22Rv1 (cell line): ENCODE data around the gene TMEM50B.

Experiments
- ZFX ChIP-seq: fragments of 450-650 bp; IDR thresholded peaks from 2 replicates; pipeline ENCODE4 v1.6.1; 2017; ENCODE audit warnings: antibody characterized with exemption, borderline replicate concordance
- TF ChIP-seq, protein P1 (sequence below): fragments of 450-650 bp; IDR thresholded peaks from 2 replicates; pipeline ENCODE4 v1.5.1; 2017; ENCODE audit warnings: mild to moderate bottlenecking

DNA sequence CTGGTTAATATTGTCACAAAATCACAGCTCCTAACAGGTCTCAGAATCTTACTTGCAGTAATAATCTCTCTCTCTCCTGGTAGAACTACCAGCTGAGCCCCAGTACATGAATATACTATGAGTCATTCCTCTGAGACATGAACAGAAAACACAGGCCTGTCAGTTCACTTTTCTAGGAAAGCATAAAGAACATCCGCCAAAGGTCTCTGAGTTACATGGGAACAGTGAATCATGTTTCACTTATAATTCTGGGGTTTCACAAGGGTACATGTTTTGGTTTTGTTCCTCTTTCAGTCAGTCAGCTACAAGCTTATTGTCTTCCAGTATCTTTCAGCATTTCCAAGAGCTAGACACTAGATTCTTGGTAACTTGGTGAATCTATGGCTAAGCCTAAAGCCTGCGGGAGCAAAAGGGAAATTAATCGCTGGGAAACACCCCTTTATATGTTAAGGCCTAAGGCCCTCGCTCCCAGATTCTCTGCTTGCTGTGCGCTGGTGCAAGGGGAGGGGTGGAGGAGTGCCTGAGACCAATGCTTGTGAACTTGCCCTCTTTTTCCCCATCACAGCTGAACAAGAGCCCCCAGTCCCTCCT lies 44.9 kb downstream of the TMEM50B start:
- TF ChIP-seq, protein P1, sequence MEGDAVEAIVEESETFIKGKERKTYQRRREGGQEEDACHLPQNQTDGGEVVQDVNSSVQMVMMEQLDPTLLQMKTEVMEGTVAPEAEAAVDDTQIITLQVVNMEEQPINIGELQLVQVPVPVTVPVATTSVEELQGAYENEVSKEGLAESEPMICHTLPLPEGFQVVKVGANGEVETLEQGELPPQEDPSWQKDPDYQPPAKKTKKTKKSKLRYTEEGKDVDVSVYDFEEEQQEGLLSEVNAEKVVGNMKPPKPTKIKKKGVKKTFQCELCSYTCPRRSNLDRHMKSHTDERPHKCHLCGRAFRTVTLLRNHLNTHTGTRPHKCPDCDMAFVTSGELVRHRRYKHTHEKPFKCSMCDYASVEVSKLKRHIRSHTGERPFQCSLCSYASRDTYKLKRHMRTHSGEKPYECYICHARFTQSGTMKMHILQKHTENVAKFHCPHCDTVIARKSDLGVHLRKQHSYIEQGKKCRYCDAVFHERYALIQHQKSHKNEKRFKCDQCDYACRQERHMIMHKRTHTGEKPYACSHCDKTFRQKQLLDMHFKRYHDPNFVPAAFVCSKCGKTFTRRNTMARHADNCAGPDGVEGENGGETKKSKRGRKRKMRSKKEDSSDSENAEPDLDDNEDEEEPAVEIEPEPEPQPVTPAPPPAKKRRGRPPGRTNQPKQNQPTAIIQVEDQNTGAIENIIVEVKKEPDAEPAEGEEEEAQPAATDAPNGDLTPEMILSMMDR: no peak
- TF ChIP-seq ZFX: no peak
